ENCODE data around the gene CEPT1.

The CEPT1 gene

DNA sequence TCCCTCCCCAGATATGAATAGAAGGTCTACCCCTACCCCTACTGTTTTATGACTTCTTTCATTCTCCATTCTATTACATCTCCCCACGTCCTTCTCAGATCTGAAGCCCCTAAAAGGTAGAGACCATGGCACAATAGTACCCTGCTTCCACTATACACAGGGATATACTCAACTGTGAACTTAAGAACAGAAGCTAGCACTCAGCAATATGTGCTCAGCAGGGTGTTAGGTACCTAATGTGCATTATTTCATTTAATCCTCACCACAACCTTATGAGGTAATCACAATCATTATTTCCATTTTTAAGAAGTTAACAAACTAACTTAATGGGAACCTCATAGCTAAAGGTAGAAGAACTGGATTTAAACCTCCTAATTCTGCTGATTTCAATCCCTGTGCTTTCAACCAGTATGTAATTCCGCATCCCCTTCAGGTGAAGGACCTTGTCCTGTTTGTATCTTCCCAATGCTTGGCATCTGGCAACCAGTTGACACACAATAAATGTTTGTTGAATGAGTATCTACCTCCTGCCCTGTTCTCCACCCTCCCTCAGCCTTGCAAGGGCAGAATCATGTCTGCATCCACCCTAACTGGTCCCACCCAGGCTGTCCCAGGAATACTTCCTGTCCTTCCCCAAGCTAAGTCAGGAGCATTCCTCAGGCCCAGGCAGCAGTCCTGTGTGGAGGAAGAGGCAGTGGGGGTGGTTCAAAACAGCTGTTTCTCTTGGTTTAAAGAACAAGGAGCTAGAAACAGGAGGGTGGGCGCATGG, 53.9 kb downstream of the CEPT1 start:
- DNase-seq = no peak

DNA sequence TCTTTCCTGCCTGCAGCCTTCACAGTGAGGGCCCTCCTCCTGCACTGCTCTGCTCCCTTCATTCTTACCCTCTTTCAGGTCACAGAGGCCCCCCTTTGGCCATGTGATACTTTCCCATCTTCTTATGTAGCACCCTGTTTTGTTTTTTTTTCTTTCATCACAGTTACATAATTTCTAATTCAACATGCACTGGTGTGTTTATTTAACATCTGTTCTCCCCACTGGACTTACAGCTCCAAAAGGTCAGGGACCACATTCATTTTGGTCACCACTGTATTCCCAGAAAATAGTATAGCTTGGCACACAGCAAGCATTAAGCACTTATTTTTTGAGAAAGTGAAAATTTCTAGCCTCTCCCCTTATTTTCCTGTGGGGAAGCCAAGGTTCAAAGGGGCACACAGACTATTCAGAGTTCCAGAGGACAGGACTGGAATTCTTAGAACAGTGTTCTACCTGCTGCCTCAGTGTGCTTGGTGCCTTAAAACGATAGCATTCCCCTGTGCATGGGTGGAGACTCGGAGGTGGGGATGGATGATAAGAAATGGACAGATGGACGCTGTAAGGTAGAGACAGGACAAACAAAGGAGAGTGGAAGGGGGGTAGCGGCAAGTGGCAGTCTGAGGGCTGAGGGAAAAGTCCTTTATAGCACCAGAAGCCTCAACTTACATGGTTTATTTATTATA, 55.1 kb downstream of the CEPT1 start:
- DNase-seq = no peak

DNA sequence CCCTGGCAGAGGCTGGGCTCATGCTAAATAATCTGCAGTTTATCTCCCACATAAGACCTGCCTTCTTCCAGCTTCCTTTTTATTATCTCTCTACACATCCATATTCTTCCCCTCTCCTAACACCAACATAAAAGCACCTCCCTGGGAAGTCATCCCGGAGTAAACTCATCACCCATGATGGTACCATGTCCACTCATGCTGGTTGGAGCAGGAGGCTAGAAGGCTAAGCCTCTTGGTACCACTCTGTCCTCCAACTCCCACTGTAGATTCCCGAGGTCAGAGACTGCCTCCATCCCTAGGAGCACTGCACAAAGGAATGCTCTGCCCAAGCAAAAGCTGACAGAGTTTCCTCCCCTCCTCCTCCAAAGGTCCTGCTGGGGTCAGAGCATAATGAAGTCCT, 56.2 kb downstream of the CEPT1 start:
- no peak for DNase-seq

DNA sequence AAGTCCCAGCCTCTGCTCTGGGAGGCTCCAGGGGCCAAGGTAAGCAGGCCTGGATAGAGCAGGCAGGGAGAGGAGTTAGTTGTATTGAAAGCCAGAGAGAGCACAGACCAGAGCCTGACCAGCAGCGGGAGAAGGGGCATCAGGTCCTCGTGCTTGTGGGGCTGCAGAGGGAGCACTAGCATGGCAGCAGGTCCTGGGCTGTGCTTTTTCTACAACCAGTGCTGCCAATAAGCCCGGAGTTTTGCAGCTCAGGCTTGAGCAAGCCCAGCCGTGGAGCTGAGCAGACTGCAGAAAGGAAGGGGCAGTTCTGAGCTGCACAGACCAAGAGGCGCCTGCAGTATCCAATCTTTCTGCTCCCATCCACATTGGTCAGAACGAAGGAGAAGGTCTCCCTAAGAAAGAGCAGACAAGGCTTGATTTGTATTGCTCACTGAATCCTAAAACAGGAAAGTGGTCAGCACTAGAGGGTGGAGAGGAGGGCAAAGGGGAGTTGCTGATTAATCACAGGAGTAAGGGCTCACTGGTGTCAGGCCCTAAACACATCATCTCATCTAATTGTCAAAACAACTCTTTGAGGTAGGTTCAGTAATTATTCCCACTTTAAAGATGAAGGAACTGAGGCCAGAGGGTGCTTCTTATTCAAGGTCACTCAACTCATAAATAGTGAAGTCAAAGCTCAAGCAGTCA, 57.7 kb downstream of the CEPT1 start:
- no peak for DNase-seq

DNA sequence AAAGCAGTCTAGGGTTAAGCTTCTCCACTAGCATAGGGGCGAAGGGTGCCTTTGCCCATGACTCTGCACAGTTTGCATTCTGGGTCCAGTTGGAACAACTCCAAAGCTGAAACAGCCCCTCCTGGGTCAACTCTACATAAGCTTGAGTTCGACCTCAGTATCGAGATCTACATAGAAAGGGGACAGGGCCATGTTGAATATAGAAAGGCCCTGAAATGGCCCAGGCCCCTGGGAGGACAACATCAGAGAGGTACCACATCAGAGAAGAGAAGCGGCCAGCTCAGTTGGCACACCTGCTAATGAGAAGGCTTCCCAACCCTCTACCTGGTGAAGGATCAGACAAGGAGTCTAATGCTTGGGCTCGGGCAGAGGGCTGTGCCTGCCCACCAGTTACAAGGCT, 58.8 kb downstream of the CEPT1 start:
- DNase-seq = no peak

DNA sequence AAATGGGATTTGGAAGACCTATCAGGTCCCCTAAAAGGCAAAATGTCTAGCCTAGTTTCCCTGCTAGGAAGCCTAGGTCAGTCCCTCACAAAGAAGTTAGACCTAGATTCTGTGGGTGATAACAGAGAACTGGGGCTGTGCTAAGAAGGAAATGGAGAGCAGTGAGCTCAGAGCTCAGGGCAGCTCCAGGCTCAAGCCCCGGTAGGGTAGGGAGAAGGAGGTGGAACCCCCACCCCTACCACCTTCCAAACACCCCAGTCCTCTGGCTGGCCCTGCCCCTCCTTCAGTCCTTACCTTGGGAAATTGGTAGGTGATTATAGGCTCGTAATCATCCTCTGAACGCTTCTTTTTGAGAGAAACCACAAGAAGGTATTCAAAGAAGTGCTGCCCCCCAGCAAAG, 59.3 kb downstream of the CEPT1 start:
- no peak for DNase-seq

DNA sequence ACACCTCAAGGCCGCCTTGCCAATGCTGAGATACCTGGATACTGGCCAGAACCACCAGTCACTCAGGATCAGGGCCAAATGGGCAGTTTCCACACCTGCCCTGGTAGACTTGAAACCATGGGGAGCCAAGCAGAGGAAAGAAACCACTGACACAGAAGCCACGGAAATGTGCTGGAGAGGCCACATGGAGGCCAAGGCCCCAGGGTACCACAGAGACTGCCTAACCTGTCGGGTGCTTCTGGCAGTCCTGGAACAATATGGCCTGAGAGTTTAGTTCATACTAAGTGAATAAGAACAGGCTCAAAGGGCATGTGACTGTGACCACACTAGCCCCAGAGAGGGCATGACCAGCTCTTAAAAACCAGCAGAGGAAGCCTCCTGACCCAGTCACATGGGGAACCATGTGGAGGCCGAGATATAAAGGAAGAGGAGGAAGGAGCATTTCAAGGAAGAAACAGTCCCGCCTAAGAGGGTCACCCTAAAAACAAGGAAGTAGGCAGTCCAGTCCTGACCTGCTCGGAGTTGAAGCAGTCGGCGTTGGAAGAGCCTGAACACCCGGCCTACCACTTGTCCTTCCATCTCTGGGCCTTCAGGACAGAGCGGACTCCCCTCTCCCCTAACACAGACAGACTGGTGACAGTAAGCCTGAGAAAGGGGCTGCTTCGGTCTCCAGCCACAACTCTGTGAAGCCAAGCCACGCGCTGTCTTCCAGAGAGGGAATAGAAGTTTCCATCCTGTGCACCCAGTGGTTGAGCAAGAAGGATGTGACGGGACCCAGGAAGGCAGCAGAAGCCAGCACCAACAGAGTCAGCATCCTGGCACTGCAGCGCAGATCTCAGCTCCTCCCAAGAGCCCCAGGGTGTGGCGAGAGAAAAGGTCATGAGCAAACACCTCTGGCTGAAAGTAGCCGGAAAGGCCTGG, 60.1 kb downstream of the CEPT1 start, which contains the start of gene DENND2D:
Gene DENND2D, minus strand, starts transcription at position 766 of the 921 bp plus-strand sequence. Its CDS starts 187 bp downstream, at position 579.
- DNase-seq = peak; percentile 57 to 58

DNA sequence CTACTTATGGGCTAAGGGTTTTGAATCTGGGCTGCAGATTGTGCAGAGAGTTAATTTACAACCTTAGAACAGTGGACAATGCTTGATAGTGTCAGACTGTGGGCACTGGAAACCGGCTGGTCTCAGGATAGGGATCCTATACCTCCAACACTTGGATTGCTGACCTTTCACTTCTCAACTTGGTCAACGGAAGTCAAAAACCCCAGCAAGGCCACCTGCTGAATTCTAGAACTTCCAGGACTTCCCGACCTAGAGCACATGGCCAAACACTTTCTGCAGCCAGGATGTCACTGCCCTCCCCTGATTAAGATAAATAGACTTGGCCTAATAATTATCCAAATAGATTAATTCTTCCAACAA, 60.8 kb downstream of the CEPT1 start:
- DNase-seq = no peak

DNA sequence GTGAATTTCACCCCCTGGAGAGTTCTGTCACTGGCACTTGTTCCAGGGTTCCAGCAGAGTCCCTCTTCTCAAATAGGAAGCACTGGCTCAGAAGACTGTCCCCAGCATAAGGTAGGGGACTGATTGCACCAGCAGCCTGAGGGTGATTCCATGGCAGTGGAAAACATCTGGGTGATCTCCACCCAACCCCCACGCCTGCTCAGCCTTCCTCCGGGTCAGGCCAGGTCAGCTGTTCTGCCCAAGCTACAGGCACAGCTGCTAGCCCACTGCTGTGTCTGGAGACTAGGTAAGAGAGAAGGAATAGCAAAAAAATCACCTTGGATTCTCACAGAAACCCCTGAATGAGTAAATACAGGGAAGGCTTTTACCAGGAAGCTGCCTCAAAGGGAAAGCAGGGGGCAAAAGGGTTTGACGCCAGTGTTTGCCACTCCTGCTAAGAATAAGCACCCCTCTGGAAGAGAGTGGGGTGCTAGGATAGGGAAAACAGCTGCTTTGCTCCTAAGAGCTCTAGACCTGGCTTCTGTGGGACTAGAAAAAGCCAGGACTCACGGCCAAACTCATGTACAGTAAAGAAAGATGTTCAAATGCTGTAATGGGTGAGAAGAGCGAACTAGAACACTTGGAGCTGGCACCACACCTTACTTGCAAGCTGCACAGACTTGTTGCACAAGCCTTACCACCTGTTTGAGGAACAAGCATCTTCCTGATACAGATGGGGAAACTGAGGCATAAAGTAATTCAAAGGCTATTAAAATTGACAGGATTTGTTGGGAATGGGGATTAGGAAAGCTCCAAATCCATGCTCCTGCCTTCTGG, 61.5 kb downstream of the CEPT1 start:
- no peak for DNase-seq

DNA sequence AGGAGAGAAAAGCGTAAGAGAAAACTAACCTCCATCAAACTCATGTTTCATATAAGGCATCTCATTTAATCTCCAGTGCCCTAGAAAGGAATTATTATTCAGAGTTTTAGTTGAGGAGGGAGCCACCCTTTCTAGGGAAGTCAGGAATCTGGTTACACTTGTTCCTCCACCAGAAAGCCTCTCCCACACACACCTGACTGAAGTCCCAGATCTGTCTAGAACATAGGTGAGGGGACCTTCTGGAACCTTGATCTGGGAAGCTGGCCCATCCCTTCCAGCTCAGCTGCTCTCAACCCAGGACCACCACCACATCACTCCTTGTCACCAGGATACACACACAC, 62.3 kb downstream of the CEPT1 start:
- no peak for DNase-seq

DNA sequence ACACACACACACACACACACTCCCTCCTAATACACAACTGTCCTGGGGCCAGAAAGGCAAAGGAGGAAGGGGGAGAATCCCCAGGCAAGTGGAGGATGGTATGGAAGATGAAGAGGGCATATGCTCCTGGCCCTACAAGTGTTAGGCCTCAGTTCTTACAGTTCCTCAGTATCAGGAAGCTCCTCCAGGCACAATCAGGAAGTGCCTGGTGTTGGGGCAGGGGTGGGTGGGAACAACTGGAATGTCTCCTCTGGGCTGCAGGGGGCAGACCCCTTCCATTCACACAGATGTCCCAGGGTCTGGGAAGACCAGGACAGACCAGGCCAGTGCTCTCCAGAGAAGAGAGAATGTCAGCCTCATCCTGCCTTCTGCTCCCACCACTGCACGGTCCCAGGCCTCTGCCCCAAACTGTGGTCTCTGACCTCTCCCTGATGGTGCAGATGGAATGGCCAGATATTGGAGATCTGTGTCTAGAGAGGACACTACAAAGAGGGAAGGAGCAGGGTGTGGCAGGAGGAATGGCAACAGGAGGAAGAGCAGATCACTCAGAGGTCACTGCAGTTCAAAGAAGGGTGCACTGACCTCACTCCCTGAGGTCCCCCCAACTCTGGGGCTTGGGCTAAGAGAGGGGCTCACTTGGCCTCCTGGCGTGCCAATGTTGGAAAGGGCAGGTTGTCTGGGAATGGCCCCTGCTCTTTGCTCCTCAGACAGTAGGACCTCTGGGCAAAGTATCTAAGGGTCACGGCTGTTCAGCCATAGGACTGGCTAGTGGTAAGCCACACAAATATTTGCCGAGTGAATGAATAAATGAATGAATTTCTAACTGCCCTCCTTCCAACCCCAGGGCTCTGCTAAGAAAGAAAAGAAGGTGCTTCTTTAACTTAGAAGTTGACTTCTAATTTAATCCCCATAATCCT, 62.9 kb downstream of the CEPT1 start:
- DNase-seq = no peak

DNA sequence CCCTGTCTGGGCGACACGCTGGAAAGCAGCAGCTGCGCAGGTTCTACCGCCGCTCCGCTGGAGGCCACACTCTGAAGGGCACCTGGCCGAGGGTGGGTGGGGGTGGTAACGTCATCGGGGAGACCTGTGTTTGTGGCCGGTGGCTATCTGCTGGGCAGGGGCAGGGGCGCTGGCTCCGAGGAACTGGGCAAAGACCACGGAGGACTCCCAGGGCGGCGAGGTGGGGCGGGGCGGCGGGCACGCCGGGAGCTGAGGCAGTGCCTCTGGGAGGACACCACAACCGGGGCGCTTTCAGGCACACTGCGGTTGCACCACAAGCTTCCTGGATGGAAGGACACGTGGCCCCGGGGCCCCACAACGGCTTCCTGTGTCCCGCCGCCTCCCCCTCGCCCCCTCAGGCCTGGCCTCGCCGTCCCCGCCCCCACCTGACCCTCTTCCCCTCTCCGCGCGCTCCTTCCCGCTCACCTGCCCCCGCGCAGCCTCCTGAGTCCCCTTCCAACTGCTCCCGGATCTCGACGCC, 63.7 kb downstream of the CEPT1 start:
- DNase-seq = peak; percentile 72 to 76

DNA sequence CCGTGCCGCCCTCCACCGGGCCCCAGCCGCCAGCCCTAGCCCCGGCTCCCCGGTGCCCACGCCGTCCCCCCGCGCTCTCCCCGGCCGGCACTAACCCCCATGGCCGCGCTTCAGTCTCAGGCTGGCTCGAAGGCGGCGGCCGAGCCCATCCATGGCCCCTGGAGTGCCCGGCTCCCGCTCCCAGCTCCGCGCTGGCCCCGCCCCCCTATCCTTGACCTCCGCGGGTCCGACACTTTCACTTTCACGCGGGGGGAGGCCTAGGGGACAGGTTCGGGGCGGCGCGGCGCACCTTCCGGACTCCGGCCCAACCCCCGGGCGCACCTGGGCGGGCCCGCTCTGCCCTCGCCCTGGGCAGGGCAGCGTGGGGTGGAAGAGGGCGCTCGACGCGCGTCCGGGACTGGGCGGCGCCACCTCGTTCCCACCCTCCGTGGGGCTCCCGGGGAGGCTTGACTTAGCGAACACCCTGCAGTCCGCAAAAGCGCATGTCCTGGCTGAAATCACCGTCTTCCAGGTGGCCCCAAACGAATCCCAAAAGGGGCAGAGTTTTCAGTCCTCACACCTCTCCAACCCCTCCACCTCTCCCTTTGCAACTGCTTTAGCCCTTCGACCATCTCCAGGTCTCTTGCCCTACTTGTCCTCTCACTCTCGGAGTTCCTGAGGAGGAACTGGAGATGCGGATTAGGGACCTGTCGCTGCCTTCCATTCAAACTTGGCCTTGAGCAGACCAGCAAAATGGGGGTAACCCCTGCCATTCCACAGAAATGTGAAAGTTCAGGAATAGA, 64.4 kb downstream of the CEPT1 start:
- peak in 1 of 2 donors; percentile 53 for DNase-seq

DNA sequence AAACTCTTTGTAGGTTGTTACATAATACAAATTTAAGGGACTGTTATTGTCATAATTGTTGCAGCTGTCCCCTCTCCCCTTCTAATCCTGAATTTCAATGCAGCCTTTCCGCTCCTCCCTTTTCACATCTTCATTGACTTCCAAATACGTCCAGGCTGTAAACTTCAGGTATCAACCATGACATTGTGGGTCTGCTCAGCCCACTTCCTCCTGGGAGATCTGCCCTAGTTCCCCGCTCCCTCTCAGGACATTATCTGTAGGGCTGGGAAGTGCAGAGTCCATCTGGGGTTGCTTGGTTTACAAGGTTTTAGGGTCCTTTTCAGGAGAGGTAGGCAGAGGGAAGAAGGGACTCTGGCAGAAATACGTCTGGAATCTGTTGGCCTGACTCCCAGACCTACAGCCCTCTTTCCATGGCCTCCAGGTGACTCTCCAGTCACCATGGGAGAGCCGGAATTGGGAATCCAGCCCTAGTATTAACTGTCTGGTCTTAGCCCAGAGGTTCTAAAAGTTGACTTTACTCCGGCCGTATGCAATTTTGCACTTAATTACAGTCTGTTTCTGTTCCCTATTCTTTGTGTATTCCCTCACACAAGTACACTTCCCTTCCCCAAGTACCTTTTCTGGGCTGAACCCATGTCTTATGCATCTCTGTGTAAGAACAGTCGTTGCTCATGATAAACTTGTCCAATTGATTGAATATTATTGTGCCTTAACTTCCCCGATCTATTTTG, 65.1 kb downstream of the CEPT1 start:
- no peak for DNase-seq

DNA sequence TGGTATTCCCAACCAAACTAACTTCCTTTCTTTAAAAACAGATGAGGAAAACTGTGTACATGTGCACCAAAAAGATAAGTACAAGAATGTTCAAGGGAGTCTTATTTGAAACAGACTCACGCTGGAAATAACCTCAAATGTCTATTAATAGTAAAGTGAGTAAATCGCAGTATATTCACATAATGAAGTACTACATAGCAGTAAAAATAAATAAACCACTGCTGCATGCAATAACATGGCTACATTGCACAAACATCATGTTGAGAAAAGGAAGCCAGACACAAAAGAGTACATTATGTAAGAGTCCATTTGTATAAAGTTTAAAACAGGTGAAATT, 65.7 kb downstream of the CEPT1 start:
- no peak for DNase-seq

DNA sequence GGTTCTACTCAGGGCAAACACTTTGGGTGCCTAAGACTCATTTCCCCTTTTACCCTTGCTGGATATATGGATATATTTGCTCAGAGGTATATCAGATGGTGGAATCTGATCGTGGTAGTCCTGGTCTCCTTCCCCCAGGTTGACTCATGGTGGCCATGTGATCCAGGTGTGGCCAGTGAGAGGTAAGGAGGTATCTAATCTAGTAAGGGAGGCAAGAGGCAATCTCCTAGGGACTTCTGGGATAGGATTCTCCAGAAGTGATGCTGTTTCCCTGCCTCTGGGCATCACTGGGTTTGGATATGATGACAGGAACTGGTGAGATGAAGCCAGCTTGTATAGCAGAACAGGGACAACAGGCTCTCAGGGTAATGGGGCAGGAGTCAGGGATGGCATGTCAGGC, 68.9 kb downstream of the CEPT1 start:
- no peak for DNase-seq

DNA sequence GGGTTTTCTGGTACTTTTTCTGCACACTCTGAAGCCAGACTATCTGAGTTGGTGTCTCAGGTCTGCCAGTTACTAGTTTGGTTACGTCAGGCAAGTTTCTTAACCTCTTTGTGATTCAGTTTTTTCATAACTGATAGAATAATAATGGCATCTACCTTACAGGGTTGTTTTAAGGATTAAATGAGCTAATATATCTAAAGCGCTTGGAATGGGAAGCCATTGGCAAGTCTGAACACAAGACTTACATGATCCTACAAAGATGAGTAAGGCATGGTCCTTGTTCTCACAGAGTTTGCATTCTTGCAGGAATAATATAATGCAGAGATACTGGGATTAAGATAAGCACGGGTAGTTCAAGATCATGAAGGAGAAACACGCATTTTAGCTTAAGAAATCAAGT, 69.6 kb downstream of the CEPT1 start:
- no peak for DNase-seq

DNA sequence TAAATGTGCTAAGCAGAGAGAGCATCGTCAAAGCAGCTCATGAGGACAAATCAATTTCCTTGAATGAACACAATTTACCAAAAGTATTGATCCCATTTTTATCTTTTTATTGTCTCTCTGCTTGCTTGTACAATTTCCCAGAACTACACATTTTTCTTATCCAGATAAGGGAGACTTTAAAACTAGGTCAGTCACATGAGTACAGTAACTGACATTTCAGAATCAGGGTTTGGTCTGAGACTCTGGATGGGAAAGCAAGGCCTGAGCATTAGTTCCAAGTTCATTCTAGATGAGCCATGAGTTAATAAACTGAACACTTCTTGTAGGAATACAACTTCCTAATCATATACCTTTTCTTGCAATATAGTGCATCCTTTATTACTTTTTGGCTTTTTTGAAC, 71.9 kb downstream of the CEPT1 start:
- DNase-seq = no peak

DNA sequence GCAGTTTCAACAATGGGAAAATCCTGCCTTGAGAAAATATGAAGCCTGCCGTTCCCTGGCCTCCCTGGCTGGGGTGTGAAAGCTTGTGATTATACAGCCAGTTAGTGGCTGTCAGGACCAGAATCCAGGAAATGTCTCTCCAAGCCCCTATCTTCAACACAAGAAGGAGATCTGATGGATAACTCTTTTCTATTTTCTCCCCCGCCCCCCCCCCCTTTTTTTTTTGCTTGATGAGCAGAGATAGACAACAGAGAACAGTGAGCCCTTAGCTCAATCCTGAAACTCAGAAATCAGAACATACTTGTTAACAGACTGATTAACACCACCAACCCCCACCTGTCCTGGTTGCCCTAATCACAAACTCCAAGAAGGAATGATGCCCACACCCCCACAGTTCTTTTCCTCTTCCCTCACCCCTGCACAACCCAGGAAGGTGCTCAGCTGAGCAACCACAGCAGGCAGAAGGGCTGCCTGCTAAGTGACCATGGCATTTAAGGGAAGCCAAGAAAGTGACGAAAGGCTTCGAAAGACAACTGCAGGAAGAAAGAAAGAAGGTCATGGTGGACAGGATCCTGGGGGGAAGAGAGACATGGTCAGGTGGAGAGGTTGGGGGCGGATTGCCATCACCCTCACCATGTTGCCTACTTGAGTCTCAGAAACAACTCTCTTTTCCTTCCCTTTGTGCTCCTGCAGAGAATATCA, 72.8 kb downstream of the CEPT1 start:
- DNase-seq = no peak
